ENCODE data around the gene RNF5.
"Not testable (repeated sequence)": the region's sequence is repeated elsewhere in the genome, so short reads cannot be mapped to it uniquely, and the experiment has no call there.

The RNF5 gene

GRCh38 chr6:32204268-32204715, 26.1 kb downstream of the RNF5 start:
- no peak overlapping the region for H3K4me3 ChIP-seq (replicated peaks; ENCODE audit: low read depth, low read length)
- no peak for TF ChIP-seq CTCF (IDR thresholded peaks at IDR 0.05; ENCODE audit: low read length, missing control alignments)

GRCh38 chr6:32208996-32209395, 30.8 kb downstream of the RNF5 start:
- DNase-seq (ENCODE audit: low read depth): no peak
- no peak overlapping the region for H3K4me3 ChIP-seq (replicated peaks; ENCODE audit: low read depth, low read length)
- TF ChIP-seq CTCF (IDR thresholded peaks at IDR 0.05; ENCODE audit: low read length, missing control alignments): no peak

More at GRCh38 chr6:32204268-32204715, 26.1 kb downstream of the RNF5 start:
- DNase-seq (ENCODE audit: low read depth): no peak

GRCh38 chr6:32210191-32210601, 32.0 kb downstream of the RNF5 start:
- no peak overlapping the region for H3K4me3 ChIP-seq (replicated peaks; ENCODE audit: low read depth, low read length)
- no peak for DNase-seq (ENCODE audit: low read depth)
- no peak for TF ChIP-seq CTCF (IDR thresholded peaks at IDR 0.05; ENCODE audit: low read length, missing control alignments)

GRCh38 chr6:32211432-32211831, 33.2 kb downstream of the RNF5 start:
- not testable (repeated sequence) for H3K4me3 ChIP-seq (replicated peaks; ENCODE audit: low read depth, low read length); DNase-seq (ENCODE audit: low read depth)

- no peak for TF ChIP-seq CTCF (IDR thresholded peaks at IDR 0.05; ENCODE audit: low read length, missing control alignments)
- no peak for DNase-seq (ENCODE audit: low read depth)
- H3K4me3 ChIP-seq (replicated peaks; ENCODE audit: low read depth, low read length): no peak overlapping the region
Observed at GRCh38 chr6:32212076-32212760, 34.0 kb downstream of the RNF5 start.

GRCh38 chr6:32213649-32214048, 35.4 kb downstream of the RNF5 start:
- no peak for DNase-seq (ENCODE audit: low read depth)

GRCh38 chr6:32214126-32214525, 35.9 kb downstream of the RNF5 start:
- H3K4me3 ChIP-seq (replicated peaks; ENCODE audit: low read depth, low read length): no peak overlapping the region
- TF ChIP-seq CTCF (IDR thresholded peaks at IDR 0.05; ENCODE audit: low read length, missing control alignments): no peak
- DNase-seq (ENCODE audit: low read depth): no peak

More at GRCh38 chr6:32213649-32214048, 35.4 kb downstream of the RNF5 start:
- no peak overlapping the region for H3K4me3 ChIP-seq (replicated peaks; ENCODE audit: low read depth, low read length)
- TF ChIP-seq CTCF (IDR thresholded peaks at IDR 0.05; ENCODE audit: low read length, missing control alignments): no peak
